Colon (tissue), 2 donors: ENCODE measurements around the gene GPC6.
A peak's percentile ranks its signal among the peaks of the same experiment; 100 is the strongest.

Experiments
- FAIRE-seq: peaks from 2 replicates; lab custom pipeline; 2012; peaks lifted over from hg19 to GRCh38; lab: Jason Lieb, UNC
- donor health status: control.
- donor health status: control.

GPC6 gene

DNA sequence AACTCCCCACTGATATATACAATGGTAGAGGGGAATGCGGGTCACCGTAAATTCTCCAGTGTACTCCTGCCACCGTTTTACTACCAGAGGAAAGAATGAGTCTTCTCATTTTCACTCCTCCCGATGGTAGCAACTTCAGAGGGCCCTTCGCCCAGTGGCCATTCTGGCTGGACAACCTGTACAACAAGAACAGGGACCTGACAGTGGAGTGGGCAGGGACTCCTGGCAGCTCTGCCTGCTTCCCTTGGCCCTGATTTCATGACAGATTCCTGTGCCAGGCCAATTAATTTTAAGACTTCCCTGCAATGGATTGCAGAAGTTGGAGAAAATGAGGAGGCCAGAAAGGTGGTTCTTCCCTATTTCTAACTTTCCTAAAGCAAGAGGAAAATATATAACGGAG lies 148.9 kb downstream of the GPC6 start:
- FAIRE-seq: no peak

- no peak for FAIRE-seq
Observed at GRCh38 chr13:93377196-93377595, 150.6 kb downstream of the GPC6 start.

DNA sequence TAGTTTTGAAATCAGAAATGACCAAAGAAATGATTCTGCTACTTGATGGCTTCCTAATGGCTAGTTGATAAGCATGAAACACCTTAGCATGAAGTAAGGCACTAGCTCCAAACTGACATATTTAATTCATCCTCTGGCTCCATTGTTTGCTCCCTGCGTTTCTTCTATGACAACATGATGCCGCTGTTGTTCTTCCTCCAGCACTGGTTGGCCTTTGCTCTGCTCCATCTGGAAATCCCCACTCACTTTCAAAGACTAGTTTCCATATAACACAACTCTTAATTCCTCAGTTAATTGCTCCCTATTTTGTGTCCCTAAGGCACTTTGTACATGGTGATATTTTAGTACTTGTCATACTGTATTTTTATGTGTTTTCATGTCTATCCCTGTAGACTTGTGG lies 151.6 kb downstream of the GPC6 start:
- FAIRE-seq: no peak

GRCh38 chr13:93386116-93386515 lies 159.5 kb downstream of the GPC6 start:
- FAIRE-seq: no peak

DNA sequence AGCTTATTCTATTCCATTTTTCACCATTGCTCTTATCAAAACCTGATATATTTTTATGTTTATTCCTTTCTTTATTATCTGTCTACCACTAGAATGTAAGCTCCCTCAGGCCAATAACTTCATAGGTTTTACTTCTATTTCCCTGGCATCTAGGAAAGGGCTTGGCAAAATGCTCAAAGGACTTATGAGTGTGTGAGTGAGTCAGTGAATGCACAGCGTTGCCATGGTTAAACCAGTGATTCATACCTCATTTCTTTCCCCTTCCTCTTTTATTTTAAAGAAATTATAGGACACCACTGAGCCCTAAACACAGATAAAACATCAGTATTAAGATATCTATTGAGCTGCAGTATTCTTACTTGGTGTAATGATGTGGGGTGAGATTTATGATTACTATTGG lies 162.1 kb downstream of the GPC6 start:
- no peak for FAIRE-seq

GRCh38 chr13:93397619-93398018 lies 171.0 kb downstream of the GPC6 start:
- FAIRE-seq: no peak

DNA sequence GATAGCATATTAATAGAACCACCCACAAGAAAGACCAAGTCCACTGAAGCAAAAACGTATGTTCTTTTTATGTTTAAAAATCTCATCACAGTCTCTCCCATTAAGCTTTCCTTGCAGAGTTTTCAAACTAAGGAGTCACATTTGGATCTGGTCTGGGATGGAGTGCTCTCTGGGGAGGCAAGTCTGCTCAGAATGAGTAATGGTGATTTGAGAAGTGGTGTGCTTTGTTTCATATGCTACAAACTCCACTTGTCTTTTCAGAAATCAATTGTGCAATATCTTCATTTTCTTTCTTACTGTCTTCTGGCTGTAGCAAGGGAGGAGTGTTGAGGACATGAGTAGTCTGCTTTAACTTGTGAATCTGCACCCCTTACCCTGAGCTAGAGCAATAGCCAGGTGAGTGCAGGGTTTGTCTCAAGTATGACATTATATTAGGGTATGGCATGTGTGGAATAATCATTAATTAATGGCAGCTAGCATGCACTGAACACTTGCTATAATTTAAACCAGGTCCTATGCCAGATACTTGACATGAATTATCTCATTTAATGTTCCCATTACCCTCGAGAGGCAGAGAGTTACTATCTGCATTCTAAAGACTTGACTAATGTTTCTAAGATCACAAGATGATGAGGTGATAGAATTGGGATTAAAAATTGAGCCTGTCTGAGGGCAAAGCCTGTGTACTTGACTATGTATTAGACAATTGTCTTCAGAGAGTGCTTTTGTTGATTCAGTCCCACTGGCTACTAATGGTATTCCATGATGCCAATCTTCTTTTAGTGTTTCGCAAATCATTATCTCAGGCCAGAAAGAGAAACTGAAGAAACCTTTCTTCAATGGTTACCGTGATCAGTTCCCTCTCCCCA lies 171.8 kb downstream of the GPC6 start:
- FAIRE-seq: no peak

GRCh38 chr13:93399212-93399611 lies 172.6 kb downstream of the GPC6 start:
- no peak for FAIRE-seq

DNA sequence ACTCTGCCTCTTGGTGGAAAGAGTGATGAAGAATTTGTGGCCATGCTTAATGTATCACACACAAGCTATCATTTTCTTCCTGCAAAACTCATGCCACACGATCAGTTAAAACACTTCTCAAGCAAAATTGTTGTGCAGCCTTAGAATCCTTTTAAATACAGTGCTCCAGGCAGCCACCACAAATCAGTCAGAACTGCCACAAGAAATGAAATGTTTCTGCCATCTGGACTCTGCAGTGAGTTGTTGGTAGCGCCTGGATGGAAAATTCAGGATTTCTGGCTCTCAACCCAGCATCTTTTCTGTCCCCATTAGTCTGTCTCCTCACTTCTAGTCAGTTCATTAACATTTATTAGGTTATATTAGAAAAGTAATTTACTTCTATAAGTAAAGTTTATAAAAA lies 179.5 kb downstream of the GPC6 start:
- FAIRE-seq: no peak

DNA sequence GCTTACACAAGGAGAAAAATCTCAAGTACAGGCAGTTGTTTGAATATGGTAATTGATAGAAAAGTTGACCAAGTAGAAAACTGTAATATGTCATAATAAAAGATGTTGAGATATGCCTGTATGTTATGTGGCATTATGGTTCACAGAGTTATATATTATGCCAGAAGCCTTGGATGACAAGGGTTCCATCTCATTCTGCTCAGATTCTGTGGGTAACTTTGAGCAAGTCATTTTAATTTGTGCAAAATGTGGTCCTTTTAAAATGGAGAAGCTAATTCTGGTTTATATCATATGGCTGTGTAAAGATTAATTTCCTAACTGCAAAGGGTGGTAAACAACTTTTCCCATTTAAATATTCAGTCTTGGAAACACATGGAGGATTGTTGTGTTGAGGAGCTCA lies 180.9 kb downstream of the GPC6 start:
- FAIRE-seq: no peak

DNA sequence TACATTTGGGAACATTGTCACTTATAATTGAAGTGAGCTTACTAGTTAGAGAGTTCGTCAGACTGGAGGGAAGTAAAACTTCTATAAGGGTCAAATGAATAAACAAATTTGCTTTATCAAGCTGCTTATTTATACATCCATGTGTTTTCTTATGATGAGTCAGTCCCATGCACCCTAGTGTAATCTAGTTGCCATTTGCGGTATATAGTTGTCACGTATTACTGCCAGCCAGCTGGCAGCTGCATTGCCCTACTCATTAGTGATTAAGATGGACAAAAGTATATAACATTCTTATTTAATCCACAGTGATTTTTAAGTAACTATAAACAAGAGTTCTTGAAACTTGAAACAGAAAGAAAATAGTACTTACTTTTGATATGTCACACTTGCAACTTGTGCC lies 182.4 kb downstream of the GPC6 start:
- FAIRE-seq: no peak

- no peak for FAIRE-seq
Observed at GRCh38 chr13:93409816-93410215, 183.2 kb downstream of the GPC6 start.

- FAIRE-seq: no peak
Observed at GRCh38 chr13:93411186-93411680, 184.6 kb downstream of the GPC6 start.

- FAIRE-seq: no peak
Observed at GRCh38 chr13:93412676-93413075, 186.1 kb downstream of the GPC6 start.

DNA sequence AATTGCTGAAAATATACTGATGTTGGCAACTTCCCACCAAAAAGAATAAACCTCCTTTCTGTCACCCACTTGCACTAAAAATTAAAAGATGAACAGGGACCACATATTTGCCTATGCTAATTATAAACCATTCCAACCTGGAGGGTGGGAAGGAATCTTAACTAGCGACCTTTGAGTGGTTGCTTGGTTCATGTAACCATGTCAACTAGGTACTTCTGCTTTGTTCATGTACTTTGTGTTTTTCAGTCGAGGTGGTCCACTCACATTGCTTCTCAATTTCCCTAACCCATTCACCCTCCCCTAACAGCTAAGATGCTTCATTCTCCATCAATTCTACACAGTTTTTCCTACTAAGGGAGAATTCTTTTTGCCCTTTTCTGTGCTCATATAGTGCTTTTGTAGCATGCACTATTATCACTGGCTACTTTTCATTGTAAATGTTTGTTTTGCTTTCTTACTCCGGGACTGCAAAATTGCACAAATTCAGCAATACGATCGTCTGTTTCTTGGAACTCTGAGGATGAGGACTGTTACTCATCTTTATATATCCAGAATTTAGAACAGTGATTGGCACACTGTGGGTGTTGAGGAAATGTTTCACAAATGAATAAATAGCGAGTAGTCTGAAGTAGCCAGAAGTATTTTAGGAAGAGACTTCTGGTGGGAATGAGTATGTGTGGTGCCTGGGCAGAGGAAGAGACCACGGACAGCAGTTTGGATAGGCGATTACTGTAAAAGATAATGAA lies 187.5 kb downstream of the GPC6 start:
- FAIRE-seq: no peak

DNA sequence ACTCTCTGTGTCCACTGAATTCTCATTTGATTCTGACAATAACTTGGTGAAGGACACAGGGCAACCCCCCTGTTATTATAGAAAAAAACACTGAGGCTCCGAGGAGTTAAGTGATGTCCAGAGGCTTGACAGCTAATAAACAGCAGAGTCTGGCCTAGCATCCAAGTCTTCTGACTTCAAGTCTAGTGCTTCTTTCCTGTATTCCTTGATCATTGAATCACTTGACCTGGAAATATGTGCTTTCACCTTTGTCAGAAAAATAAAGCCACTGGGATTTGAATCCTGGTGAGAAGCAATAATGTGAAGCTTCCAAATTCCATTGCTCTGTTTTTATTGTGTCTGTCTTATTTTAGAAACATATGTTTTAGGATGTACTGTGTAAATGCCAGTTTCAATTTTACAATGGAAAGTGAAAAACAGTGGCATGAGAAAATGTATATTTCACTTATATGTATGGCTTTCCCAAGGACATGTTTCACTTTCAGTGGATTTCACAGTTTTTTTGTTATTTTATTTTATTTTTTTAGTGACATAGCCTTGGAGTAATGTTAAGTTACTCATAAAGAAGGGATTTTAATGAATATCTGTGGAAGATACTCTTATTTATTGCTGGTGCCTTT lies 190.2 kb downstream of the GPC6 start:
- no peak for FAIRE-seq

DNA sequence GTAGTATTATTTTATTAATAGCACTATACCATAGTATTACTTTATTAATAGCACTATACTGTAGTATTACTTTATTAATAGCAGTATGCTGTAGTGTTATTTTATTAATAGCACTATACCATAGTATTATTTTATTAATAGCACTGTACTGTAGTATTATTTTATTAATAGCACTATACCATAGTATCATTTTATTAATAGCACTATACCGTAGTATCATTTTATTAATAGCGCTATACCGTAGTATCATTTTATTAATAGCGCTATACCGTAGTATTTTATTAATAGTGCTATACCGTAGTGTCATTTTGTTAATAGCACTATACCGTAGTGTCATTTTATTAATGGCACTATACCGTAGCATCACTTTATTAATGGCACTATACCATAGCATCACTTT lies 191.8 kb downstream of the GPC6 start:
- peak; percentile 18 for FAIRE-seq

DNA sequence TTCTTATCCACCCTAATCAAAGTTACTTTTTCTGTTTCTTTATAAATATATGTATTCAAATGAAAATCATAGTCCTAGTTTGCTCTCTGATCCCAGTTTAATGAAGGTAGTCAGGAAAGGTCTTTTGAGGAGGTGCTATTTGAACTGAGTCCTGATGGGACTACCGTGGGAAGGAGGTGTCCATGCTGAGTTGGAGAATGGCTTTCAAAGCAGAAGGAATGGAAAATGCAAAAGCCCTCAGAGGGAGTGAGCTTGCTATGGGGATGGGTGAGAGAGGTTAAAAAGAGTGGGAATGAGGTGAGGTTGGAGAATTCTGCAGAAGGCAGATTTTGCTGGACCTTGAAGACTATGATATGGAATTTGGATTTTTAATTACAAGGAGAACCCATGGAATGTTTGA lies 193.6 kb downstream of the GPC6 start:
- FAIRE-seq: no peak

- no peak for FAIRE-seq
Observed at GRCh38 chr13:93420887-93421286, 194.3 kb downstream of the GPC6 start.

DNA sequence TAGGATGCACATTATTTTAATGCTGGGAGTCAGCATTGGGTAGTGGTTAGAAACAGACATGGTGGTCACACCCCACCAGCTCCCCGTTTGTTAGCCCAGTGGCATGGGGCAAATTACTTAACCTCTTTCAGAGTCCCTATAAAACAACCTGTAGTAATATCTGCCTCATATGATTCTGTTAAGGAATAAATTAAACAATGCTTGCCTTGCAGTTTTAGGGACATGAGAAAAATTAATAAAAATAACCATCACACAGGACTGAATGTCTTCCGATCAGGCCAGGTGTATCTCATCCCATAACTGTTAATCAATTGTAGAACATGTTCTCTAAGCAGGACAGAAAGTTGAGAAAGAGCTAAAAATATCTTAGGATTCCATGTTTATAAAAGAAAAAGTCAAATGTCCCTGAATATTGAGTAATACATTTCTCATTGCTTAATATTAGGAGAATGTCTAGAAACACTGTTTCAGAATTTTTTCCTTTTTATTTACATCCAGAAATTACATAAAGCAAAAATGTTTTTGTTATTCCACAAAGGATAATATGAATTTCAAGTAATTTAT lies 196.5 kb downstream of the GPC6 start:
- no peak for FAIRE-seq

GRCh38 chr13:93425411-93425810 lies 198.8 kb downstream of the GPC6 start:
- no peak for FAIRE-seq

- no peak for FAIRE-seq
Observed at GRCh38 chr13:93430381-93430780, 203.8 kb downstream of the GPC6 start.

- FAIRE-seq: no peak
Observed at GRCh38 chr13:93435651-93436050, 209.0 kb downstream of the GPC6 start.
